ENCODE results near the gene RASAL1.

RASAL1 gene

GRCh38 chr12:113093409-113094101 is 42.0 kb downstream of the RASAL1 start:
- Histone ChIP-seq H3K4me3 (ENCODE audit: low read depth, low read length) (no peak overlapping the region), H3K27ac (ENCODE audit: extremely low read depth, low read depth, low read length) (no peak overlapping the region), H3K36me3 (ENCODE audit: control insufficient read depth in 2 of 2, insufficient read depth in 1 of 2, low read length in 2 of 2) (no peaks in the 10 kb centered on the region), H3K4me1 (ENCODE audit: control insufficient read depth, insufficient read depth, low read length) (no peaks in the 10 kb centered on the region), H3K9me3 (ENCODE audit: control insufficient read depth, insufficient read depth, low read depth, low read length) (no peaks in the 10 kb centered on the region)
- ChIA-PET POLR2A (no interaction called here), CTCF (interaction anchor here (0.9 to 1.6 kb wide), 3 partner anchors 30 to 45 kb away, joined by 3 to 6 read pairs (median 4); no protein-coding TSS in a partner anchor)
- TF ChIP-seq ZNF791 (tag by site-specific recombination; IDR thresholded peaks at IDR 0.05), result no peak
- TF ChIP-seq ZBTB49 (tag by site-specific recombination; IDR thresholded peaks at IDR 0.05; ENCODE audit: low read depth), result no peak
- no peak for TF ChIP-seq ZFHX2 (tag by site-specific recombination; conservative IDR thresholded peaks at IDR 0.05)
- TF ChIP-seq ZNF521 (tag by site-specific recombination; IDR thresholded peaks at IDR 0.05), result no peak
- TF ChIP-seq ZNF112 (tag by site-specific recombination; IDR thresholded peaks at IDR 0.05), result no peak
- TF ChIP-seq ZNF175 (tag by site-specific recombination; IDR thresholded peaks at IDR 0.05), result no peak
- TF ChIP-seq ZNF366 (tag by site-specific recombination; conservative IDR thresholded peaks at IDR 0.05), result no peak
- TF ChIP-seq ZNF843 (tag by site-specific recombination; IDR thresholded peaks at IDR 0.05), result no peak
- no peak for TF ChIP-seq ZNF629 (tag by site-specific recombination; IDR thresholded peaks at IDR 0.05)
- TF ChIP-seq ZNF600 (tag by site-specific recombination; IDR thresholded peaks at IDR 0.05), result no peak
- no peak for TF ChIP-seq SP2 (tag by site-specific recombination; IDR thresholded peaks at IDR 0.05)

- H3K4me1 ChIP-seq (ENCODE audit: control insufficient read depth, insufficient read depth, low read length), result no peaks in the 10 kb centered on the region
- no peaks in the 10 kb centered on the region for H3K9me3 ChIP-seq (ENCODE audit: control insufficient read depth, insufficient read depth, low read depth, low read length)
- H3K4me3 ChIP-seq (ENCODE audit: low read depth, low read length), result no peak overlapping the region
- H3K36me3 ChIP-seq (ENCODE audit: control insufficient read depth in 2 of 2, insufficient read depth in 1 of 2, low read length in 2 of 2), result no peaks in the 10 kb centered on the region
- ChIA-PET CTCF (interaction anchor here (0.7 to 1.6 kb wide), 5 partner anchors 9 to 86 kb away, joined by 3 to 6 read pairs (median 4); no protein-coding TSS in a partner anchor), POLR2A (interaction anchor here (0.7 kb wide), 1 partner anchor 685 kb away, joined by 4 read pairs; no protein-coding TSS in a partner anchor)
- no peak overlapping the region for H3K27ac ChIP-seq (ENCODE audit: extremely low read depth, low read depth, low read length)
- TF ChIP-seq ZBTB17 (tag by site-specific recombination; IDR thresholded peaks at IDR 0.05) (no peak), ZNF239 (tag by site-specific recombination; IDR thresholded peaks at IDR 0.05) (peak; percentile 90), ZNF521 (tag by site-specific recombination; IDR thresholded peaks at IDR 0.05) (no peak), ZNF398 (tag by site-specific recombination; IDR thresholded peaks at IDR 0.05) (no peak), ZNF121 (tag by site-specific recombination; IDR thresholded peaks at IDR 0.05) (no peak), ZNF175 (tag by site-specific recombination; IDR thresholded peaks at IDR 0.05) (no peak), ZFHX2 (tag by site-specific recombination; conservative IDR thresholded peaks at IDR 0.05) (no peak), GFI1B (tag by site-specific recombination; IDR thresholded peaks at IDR 0.05) (no peak), ZNF114 (tag by site-specific recombination; IDR thresholded peaks at IDR 0.05) (no peak), KLF1 (tag by site-specific recombination; IDR thresholded peaks at IDR 0.05) (peak; percentile 93), ZBTB7A (tag by site-specific recombination; IDR thresholded peaks at IDR 0.05; ENCODE audit: low read depth) (no peak), KLF8 (tag by site-specific recombination; IDR thresholded peaks at IDR 0.05) (peak; percentile 55)
Observed at GRCh38 chr12:113092607-113093408, 42.8 kb downstream of the RASAL1 start.
